Liver (tissue), 9 donors: ENCODE results near the gene POLN. TPM values are rescaled to one million over a fixed set of nuclear protein-coding genes. Genes with fewer than 3 reads are reported as not detected.

Source experiments
- DNase-seq: peaks from one replicate; pipeline ENCODE4 v3.0.0-alpha.2; 2017; ENCODE audit warnings: low spot score
- H3K27ac ChIP-seq, 2 donors: one replicate each; pipeline ENCODE4 v1.7.0; 2013; ENCODE audit warnings: inconsistent platforms in 2 of 2, low read length in 2 of 2, control low read depth in 1 of 2, low read depth in 1 of 2, mild to moderate bottlenecking in 1 of 2
- H3K27me3 ChIP-seq, 4 donors: one replicate each; pipeline versions ENCODE4 v1.6.1 to v1.7.0; 2013; ENCODE audit warnings: low read length in 3 of 4, inconsistent platforms in 1 of 4, mild to moderate bottlenecking in 1 of 4, moderate library complexity in 1 of 4; ENCODE audit not compliant: control insufficient read depth in 4 of 4, insufficient read depth in 4 of 4
- H3K36me3 ChIP-seq, 4 donors: one replicate each; pipeline versions ENCODE4 v1.6.1 to v1.7.0; 2013; ENCODE audit warnings: low read length in 3 of 4, mild to moderate bottlenecking in 3 of 4, low read depth in 1 of 4, moderate library complexity in 1 of 4; ENCODE audit not compliant: control insufficient read depth in 4 of 4, insufficient read depth in 3 of 4
- H3K4me1 ChIP-seq, 4 donors: one replicate each; pipeline versions ENCODE4 v1.6.1 to v1.7.0; 2013; ENCODE audit warnings: low read length in 3 of 4, mild to moderate bottlenecking in 3 of 4, moderate library complexity in 1 of 4; ENCODE audit not compliant: control insufficient read depth in 4 of 4, insufficient read depth in 4 of 4
- H3K4me3 ChIP-seq, 3 donors: one replicate each; pipeline versions ENCODE4 v1.6.1 to v1.7.0; 2013; ENCODE audit warnings: low read length in 3 of 3, control low read depth in 1 of 3, low read depth in 1 of 3, mild to moderate bottlenecking in 1 of 3
- H3K9ac ChIP-seq, 2 donors: one replicate each; pipeline ENCODE4 v1.7.0; 2013; ENCODE audit warnings: low read length in 2 of 2, mild to moderate bottlenecking in 2 of 2, moderate library complexity in 2 of 2, control low read depth in 1 of 2, low read depth in 1 of 2
- H3K9me3 ChIP-seq, 4 donors: one replicate each; pipeline versions ENCODE4 v1.6.1 to v1.7.0; 2013; ENCODE audit warnings: low read length in 3 of 4; ENCODE audit not compliant: control insufficient read depth in 4 of 4
- ATF3 ChIP-seq: IDR thresholded peaks from 2 replicates; pipeline ENCODE4 v1.6.1; 2016; ENCODE audit warnings: antibody characterized with exemption
- EGR1 ChIP-seq, 2 donors: IDR thresholded peaks; 2 replicates each; pipeline ENCODE4 v1.6.1; 2016 to 2018; ENCODE audit warnings: antibody characterized with exemption in 2 of 2, low read depth in 2 of 2
- FOXA1 ChIP-seq: IDR thresholded peaks from 2 replicates; pipeline ENCODE4 v1.6.1; 2016; ENCODE audit warnings: antibody characterized with exemption
- FOXA2 ChIP-seq: IDR thresholded peaks from 2 replicates; pipeline ENCODE4 v1.6.1; 2016; ENCODE audit warnings: antibody characterized with exemption
- HNF4A ChIP-seq, 2 donors: conservative IDR thresholded peaks; 2 replicates each; pipeline ENCODE4 v1.6.1; 2016; ENCODE audit warnings: antibody characterized with exemption in 2 of 2, mild to moderate bottlenecking in 2 of 2
- HNF4G ChIP-seq: IDR thresholded peaks from 2 replicates; pipeline ENCODE4 v1.6.1; 2016; ENCODE audit warnings: antibody characterized with exemption
- JUND ChIP-seq, 2 donors: IDR thresholded peaks; 2 replicates each; pipeline ENCODE4 v1.6.1; 2016; ENCODE audit warnings: antibody characterized with exemption in 2 of 2
- MAX ChIP-seq: IDR thresholded peaks from 2 replicates; pipeline ENCODE4 v1.6.1; 2016; ENCODE audit warnings: antibody characterized with exemption
- NR2F2 ChIP-seq: IDR thresholded peaks from 2 replicates; pipeline ENCODE4 v1.6.1; 2016; ENCODE audit warnings: antibody characterized with exemption
- RAD21 ChIP-seq, 2 donors: IDR thresholded peaks; 2 replicates each; pipeline ENCODE4 v1.6.1; 2016; ENCODE audit warnings: antibody characterized with exemption in 2 of 2, mild to moderate bottlenecking in 2 of 2
- RXRA ChIP-seq, 2 donors: IDR thresholded peaks; 2 replicates each; pipeline ENCODE4 v1.6.1; 2017 to 2018; ENCODE audit warnings: antibody characterized with exemption in 2 of 2, mild to moderate bottlenecking in 1 of 2
- SP1 ChIP-seq: IDR thresholded peaks from 2 replicates; pipeline ENCODE4 v1.6.1; 2018; ENCODE audit warnings: antibody characterized with exemption, mild to moderate bottlenecking
- YY1 ChIP-seq: IDR thresholded peaks from 2 replicates; pipeline ENCODE4 v1.6.1; 2016; ENCODE audit warnings: antibody characterized with exemption, mild to moderate bottlenecking
- WGBS: extraction: QIAGEN DNeasy Blood & Tissue Kit; methylation state at CpG from one replicate; pipeline ENCODE4 v1.1.7; 2013; 5-methylcytosine and 5-hydroxymethylcytosine counted together
- polyA plus RNA-seq, 2 donors: library from polyadenylated mRNA; stranded (reverse) in 1 of 2; unstranded in 1 of 2; fragments of 200-250 nt in 1 of 2; fragments of >200 nt in 1 of 2; fragmentation: Nextera tagmentation in 1 of 2; extraction: Ambion mirVana in 1 of 2; gene quantifications; one replicate each; pipeline versions ENCODE4 v1.2.1 to v1.2.3, GENCODE V29; 2013 to 2015
- total RNA-seq, 2 donors: library from RNA; depleted of rRNA; stranded (reverse); fragments of >200 nt; gene quantifications; one replicate each; pipeline ENCODE4 v1.2.3, GENCODE V29; 2014
- TF ChIP-seq, protein P1 (sequence below): IDR thresholded peaks from 2 replicates; pipeline ENCODE4 v1.6.1; 2016; ENCODE audit warnings: antibody characterized with exemption
- TF ChIP-seq, protein P2 (sequence below): fragments of 150-350 bp; IDR thresholded peaks from 2 replicates; pipeline ENCODE4 v1.5.1; 2017; ENCODE audit warnings: improper control_type of control experiment, low read depth, low read length; ENCODE audit not compliant: missing input control
- donor health status: healthy.
- donor health status: healthy.
- donor health status: healthy.
- donor health status: healthy.
- donor health status: healthy.

Gene POLN
- total and polyA plus RNA-seq, 4 donors, result 0.44 to 2.3 (median 1.4) TPM

- no peaks in the 10 kb centered on the region for H3K4me1 ChIP-seq
- WGBS, result 92% methylated on average over 9 of the region's 9 CpGs
- H3K27me3 ChIP-seq, result no peaks in the 10 kb centered on the region
- no peak overlapping the region for H3K27ac ChIP-seq
- no peaks in the 10 kb centered on the region for H3K9me3 ChIP-seq
- no peak overlapping the region for H3K9ac ChIP-seq
- no peak for DNase-seq
- H3K36me3 ChIP-seq, result no peaks in the 10 kb centered on the region
- H3K4me3 ChIP-seq, result no peak overlapping the region
- TF ChIP-seq SP1 (no peak), EGR1 (IDR thresholded peaks at IDR 0.05; ENCODE audit: low read depth in 2 of 2) (no peak), YY1 (no peak), MAX (no peak), RXRA (IDR thresholded peaks at IDR 0.05) (no peak), ATF3 (no peak)
These were observed 65.8 kb downstream of the POLN start for GRCh38 chr4:2175990-2176698.

DNA sequence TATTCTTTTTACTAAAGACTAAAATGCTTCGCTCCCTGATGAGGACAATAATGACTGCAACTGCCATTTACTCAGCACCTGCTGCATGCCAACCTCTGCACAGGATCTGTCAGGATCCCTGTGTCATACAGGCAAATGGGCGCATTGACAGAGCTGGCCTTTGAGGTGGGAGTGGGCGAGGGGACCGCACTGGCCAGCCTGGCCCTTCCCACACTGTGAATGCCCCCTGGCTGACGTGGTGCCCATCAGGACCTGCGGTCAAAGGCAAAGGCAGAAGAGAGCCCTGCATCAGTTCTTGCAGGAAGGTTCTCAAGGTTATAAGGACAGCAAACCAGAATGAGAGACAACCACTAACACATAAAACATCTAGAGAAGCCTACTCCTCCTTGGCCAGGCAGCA, 67.9 kb downstream of the POLN start:
- 96% methylated on average over 6 of the region's 6 CpGs for WGBS
- H3K4me1 ChIP-seq, result no peaks in the 10 kb centered on the region
- DNase-seq, result no peak

More for the DNA sequence above, 67.9 kb downstream of the POLN start:
- H3K4me3 ChIP-seq, result no peak overlapping the region
- H3K27me3 ChIP-seq, result no peaks in the 10 kb centered on the region
- H3K9me3 ChIP-seq, result no peaks in the 10 kb centered on the region
- TF ChIP-seq, protein P1, sequence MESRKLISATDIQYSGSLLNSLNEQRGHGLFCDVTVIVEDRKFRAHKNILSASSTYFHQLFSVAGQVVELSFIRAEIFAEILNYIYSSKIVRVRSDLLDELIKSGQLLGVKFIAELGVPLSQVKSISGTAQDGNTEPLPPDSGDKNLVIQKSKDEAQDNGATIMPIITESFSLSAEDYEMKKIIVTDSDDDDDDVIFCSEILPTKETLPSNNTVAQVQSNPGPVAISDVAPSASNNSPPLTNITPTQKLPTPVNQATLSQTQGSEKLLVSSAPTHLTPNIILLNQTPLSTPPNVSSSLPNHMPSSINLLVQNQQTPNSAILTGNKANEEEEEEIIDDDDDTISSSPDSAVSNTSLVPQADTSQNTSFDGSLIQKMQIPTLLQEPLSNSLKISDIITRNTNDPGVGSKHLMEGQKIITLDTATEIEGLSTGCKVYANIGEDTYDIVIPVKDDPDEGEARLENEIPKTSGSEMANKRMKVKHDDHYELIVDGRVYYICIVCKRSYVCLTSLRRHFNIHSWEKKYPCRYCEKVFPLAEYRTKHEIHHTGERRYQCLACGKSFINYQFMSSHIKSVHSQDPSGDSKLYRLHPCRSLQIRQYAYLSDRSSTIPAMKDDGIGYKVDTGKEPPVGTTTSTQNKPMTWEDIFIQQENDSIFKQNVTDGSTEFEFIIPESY, result no peak
- TF ChIP-seq RXRA (IDR thresholded peaks at IDR 0.05) (no peak), JUND (IDR thresholded peaks at IDR 0.05) (no peak), HNF4G (no peak), RAD21 (IDR thresholded peaks at IDR 0.05) (no peak), SP1 (no peak), MAX (no peak), YY1 (no peak), EGR1 (IDR thresholded peaks at IDR 0.05; ENCODE audit: low read depth in 2 of 2) (no peak), NR2F2 (no peak), FOXA1 (no peak), FOXA2 (no peak), HNF4A (conservative IDR thresholded peaks at IDR 0.05) (no peak)
- TF ChIP-seq, protein P2, sequence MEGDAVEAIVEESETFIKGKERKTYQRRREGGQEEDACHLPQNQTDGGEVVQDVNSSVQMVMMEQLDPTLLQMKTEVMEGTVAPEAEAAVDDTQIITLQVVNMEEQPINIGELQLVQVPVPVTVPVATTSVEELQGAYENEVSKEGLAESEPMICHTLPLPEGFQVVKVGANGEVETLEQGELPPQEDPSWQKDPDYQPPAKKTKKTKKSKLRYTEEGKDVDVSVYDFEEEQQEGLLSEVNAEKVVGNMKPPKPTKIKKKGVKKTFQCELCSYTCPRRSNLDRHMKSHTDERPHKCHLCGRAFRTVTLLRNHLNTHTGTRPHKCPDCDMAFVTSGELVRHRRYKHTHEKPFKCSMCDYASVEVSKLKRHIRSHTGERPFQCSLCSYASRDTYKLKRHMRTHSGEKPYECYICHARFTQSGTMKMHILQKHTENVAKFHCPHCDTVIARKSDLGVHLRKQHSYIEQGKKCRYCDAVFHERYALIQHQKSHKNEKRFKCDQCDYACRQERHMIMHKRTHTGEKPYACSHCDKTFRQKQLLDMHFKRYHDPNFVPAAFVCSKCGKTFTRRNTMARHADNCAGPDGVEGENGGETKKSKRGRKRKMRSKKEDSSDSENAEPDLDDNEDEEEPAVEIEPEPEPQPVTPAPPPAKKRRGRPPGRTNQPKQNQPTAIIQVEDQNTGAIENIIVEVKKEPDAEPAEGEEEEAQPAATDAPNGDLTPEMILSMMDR, result no peak
- H3K27ac ChIP-seq, result no peak overlapping the region
- no peaks in the 10 kb centered on the region for H3K36me3 ChIP-seq
- no peak overlapping the region for H3K9ac ChIP-seq
